DMS79 treated with DMSO at 0.1 percent for 48 hours (cell line): ENCODE measurements around the gene CDKN2B.
A peak's percentile ranks its signal among the peaks of the same experiment; 100 is the strongest.

Experiments used
- DNase-seq: peaks from one replicate; lab custom pipeline; 2025; lab: John Stamatoyannopoulos, UW

CDKN2B gene

DNA sequence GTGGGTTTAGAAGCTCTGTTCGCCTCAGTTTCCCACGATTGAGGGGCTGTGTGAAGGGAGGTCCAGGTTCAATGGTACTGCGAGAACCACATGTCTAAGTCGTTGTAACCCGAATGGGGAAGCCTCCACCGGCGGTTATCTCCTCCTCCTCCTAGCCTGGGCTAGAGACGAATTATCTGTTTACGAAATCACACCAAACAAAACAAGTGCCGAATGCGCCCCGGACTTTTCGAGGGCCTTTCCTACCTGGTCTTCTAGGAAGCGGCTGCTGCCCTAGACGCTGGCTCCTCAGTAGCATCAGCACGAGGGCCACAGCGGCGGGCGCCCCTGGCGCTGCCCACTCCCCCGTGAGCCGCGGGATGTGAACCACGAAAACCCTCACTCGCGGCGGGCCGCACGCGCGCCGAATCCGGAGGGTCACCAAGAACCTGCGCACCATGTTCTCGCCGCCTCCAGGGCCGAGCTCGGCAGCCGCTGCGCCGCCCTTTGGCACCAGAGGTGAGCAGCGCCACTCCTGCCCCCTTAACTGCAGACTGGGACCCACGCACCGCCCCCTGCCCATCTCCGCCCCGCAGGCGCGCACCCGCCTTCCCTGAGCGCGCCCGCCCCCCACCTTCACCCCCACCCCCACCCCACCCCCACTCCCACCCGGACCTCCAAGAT lies 15.1 kb downstream of the CDKN2B start, which contains the start of gene CDKN2A:
TSS of gene CDKN2A (minus strand) at position 500 of the 663 bp plus-strand sequence.
- DNase-seq = peak; percentile 90

DNA sequence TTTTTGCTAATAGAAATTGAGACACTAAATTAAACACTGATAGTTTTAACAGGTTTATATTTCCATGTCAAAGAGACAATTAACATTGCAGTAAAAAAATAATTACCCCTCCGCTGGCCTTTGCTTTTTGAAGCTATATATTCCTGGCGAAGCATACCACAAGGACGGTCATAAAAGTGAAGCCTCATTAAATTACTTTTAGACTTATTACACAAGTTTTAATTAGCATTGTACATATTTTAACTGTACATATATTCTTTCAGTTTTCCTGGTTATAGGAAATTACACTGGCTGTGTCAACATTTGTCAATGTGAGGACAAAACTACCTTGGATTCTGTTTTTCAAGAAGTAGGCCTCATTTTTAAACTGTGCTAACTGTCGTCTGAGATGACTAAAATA lies 16.1 kb downstream of the CDKN2B start:
- DNase-seq = peak; percentile 38

DNA sequence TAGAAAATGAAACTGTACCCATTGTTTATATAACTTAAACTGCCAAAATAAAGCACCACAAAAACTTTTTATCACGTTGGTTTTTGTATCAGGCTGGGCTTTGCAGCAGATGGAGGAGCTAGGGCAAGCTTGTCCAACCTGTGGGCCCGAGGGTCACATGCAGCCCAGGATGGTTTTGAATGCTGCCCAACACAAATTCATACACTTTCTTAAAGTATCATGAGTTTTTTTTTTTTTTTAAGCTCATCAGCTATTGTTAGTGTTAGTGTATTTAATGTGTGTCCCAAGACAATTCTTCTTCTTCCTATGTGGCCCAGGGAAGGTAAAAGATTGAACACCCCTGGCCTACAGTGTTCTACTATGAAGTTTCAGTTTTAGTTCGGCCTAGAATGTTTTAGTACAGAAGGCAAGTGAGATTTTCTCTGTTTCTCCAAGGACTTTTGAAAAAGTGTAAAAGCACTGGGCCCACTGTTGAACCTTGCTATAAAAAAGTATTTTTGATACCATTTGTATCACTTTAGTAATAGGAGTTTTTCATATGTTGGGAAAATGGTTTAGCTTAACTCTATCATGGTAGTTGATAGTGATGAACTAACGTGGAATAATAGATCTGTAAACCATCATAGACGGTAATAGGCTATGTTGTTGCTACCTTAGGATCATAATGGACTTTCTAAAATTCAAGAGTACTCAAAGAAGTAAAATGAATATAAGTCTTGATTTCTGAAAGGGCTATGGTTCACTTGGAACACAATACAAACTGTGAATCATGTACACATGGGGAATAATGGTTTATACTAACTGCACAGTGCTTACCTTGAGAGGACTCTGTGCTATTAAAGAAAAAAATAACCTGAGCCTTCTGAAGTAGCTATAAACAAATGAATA lies 17.8 kb downstream of the CDKN2B start:
- peak; percentile 61 for DNase-seq

DNA sequence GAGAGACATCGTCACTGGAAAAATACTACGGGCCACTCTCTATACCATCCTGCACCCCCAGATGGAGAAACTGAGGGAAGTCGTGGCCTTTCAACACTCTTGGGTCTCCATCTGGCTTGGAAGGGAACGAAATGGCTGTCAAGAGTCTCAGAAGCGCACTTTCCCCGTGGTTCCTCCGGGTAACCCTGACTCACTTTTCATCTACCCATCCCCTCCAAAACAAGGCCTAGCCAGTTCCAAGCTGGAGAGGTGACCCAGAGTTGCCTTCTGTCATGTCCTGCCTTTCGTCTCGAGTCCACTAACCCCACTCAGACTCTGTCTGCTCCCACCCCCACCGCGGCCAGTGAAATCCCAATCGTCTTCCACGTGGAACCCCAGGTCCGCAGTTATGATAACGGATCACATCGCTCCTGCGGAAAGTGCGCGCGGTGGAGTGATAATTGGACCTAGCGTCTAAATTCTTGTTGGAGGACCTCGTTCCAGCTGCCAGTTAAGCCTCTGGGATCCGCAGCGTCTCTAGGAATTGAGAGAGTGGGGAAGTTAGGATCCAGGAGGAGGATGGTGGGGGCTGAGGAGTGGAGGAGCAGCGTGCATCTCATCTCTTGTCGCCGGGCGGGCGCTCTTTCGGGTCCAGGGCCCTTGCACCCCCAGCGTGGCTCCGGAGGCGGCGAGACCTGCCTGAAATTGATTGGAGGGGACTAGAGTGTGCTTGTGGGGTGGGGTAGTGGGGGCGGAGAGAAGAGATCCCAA lies 19.5 kb downstream of the CDKN2B start:
- peak; percentile 57 for DNase-seq

DNA sequence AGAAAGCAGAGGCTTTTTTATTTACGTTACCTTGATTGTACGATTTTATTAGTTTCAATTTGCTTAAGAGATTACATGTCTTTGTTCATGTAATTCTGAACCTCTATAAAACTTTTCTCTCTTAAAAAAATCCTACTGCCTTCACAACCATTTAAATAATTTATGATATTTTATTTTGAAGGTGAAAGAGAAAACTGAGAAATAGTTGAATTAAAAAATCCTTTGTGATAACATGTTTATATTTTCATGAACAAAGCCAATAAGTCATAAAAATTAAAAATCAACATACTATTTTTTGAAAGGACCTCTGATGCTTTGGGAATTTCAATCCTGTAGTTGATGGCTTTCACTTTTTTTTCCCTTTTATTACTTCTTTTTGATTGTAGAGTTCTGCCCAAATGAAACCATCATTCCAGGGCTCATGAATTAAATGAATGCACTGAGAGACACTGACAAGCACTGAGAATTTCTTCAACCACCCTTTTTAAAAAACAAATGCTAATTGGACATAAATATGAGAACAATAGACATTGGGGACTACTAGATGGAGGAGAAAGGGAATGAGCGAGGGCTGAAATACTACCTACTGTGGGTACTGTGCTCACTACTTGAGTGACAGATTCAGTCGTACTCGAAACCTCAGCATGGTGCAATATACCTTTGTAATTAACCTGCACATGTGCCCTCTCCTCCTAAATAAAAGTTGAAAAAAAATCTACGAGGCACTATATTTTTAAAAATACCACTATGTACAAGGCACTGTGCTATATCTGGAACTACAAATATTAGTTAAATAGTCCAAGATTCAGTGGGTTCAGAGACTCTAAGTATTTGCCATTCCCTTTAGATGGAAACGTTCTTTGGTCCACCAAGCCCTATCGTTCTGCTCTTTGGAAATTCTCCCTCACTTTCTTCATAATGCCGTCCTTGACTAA lies 20.8 kb downstream of the CDKN2B start:
- peak; percentile 76 for DNase-seq

DNA sequence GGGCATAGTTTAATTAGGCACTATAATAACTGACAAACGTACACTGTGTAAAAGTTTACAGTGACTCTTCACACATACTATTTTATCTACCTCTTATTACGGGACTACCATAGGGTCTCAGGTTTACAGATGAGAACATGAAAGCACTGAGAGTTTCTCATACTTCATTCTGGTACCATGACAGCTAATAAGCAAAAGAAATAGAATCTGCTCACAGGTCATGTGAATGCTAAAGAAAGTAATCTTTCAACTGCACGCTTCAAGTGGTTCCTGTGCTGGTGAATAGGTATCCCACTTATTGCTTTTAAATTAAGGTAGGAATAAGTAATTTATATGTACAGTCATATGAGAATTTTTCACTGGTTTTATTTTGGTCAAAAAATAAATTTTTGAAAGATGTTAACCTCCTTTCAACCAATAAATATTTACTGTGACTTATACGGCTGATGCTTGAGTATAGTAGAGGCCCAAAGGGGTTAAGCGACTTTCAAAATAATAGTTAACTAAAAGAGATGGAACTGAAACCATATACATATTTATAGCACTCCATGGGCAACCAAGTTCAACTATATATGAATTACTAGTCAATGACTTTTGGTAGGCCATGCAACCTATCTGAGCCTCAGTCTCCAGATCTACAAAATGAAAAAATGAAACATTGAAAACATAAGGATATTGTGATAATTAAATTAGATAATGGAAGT lies 23.0 kb downstream of the CDKN2B start:
- DNase-seq = peak; percentile 53

DNA sequence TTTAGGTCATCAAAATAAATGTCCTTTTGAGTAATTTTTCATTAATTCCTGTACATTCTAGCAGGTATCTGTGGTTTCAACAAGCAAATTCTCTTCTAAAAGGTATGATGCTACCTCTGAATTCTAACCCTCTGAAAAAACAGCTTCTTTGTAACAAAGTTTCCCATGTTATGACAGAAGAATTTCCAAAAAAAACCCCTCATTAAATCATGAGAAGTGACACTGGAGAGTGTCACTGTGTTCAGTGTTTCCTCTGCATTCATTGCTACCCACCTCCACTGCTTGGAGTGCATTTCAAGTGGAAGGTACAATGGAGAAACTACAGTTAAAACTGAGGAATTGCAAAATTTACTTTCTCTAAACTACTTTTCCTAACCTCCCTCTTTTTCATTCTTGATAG lies 25.0 kb downstream of the CDKN2B start:
- DNase-seq = no peak

DNA sequence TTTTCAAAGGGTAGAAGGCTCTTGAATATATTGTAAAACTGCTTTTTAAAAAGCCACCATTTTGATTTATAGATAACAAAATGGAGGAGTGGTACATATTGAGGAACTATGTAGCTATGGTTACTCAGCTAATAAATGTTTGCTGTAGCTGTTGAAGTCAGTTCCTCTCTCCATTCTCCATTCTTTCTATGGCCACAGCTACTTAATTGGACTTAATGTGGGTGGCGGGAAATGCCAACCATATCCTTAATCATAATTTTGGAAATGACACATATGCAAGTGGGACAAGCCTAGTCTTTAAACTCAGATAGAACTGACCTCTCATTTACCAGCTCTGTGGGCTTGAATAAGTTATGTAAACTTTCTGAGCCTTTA lies 25.6 kb downstream of the CDKN2B start:
- no peak for DNase-seq

DNA sequence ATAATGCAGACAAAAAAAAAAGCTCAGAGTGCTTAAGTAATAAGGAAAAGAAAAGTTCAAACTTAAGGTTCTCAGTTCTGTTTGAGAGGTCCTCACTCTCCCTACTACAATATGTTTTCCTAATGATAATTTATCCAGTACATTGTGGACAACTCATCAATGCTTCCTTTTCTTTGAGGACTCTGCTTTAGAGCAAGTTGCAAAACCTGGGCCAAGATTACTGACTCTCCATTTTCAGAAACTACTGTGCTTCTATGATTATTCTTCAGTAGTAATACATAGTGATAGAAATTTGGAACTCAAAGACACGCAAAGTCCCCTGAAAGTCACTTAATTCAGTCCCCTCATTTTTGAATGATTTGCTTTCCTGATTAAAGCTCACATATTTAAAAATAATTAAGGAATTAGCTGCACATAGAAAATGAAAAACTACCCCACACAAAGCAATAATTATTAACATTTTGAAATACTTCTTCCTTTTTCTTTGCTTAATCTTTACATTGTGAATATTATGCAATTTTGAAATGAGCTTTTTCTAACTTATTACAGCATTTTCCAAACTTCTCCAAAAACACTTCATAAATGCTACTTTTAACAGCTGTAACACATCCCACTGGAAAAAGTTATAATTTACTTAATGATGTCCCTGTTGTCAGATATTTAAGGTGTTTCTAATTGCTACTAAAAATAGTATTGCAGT lies 26.1 kb downstream of the CDKN2B start:
- DNase-seq = no peak

DNA sequence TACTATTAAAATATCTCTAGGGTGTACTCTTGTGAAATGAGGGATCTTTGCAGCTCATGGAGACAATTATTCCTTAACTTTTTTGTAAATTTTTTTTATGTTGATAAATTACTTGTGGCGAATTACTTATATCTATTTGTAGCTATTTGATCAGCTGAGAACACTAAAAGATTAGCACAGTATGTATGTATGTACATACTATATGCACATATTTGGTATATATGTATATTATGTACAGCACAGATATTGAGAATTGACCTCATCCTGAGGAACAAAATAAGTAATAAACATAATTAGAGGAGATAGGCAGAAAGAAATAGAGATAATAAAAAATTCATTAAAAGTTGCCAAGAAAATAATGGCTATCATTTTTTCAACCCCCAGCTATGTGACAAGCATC lies 26.7 kb downstream of the CDKN2B start:
- no peak for DNase-seq

DNA sequence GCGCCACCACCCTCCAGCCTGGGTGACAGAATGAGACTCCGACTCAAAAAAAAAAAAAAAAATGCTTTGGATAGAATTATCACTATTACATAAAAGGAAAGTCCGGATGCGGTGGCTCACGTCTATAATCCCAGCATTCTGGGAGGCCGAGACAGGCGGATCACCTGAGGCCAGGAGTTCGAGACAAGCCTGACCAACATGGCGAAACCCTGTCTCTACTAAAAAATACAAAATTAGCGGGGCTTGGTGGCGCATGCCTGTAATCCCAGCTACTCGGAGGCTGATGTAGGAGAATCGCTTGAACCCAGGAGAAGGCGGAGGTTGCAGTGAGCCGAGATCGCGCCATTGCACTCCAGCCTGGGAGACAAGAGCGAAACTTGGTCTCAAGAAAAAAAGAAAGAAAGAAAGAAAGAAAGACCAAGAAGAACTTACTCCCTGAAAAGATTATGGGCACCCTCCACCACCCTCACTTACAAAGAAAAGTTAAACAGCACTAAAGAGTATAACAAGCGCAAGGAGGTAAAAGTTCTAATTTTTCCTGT lies 32.7 kb downstream of the CDKN2B start:
- no peak for DNase-seq

DNA sequence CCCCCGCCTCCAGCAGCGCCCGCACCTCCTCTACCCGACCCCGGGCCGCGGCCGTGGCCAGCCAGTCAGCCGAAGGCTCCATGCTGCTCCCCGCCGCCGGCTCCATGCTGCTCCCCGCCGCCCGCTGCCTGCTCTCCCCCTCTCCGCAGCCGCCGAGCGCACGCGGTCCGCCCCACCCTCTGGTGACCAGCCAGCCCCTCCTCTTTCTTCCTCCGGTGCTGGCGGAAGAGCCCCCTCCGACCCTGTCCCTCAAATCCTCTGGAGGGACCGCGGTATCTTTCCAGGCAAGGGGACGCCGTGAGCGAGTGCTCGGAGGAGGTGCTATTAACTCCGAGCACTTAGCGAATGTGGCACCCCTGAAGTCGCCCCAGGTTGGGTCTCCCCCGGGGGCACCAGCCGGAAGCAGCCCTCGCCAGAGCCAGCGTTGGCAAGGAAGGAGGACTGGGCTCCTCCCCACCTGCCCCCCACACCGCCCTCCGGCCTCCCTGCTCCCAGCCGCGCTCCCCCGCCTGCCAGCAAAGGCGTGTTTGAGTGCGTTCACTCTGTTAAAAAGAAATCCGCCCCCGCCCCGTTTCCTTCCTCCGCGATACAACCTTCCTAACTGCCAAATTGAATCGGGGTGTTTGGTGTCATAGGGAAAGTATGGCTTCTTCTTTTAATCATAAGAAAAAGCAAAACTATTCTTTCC lies 34.2 kb downstream of the CDKN2B start:
- DNase-seq = peak; percentile 90

DNA sequence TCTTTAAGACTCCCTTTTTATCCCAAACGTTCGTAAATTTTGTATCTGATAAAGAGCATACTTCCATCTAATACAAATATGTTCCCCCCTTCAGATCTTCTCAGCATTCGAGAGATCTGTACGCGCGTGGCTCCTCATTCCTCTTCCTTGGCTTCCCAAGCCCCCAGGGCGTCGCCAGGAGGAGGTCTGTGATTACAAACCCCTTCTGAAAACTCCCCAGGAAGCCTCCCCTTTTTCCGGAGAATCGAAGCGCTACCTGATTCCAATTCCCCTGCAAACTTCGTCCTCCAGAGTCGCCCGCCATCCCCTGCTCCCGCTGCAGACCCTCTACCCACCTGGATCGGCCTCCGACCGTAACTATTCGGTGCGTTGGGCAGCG lies 34.8 kb downstream of the CDKN2B start:
- DNase-seq = peak; percentile 57

DNA sequence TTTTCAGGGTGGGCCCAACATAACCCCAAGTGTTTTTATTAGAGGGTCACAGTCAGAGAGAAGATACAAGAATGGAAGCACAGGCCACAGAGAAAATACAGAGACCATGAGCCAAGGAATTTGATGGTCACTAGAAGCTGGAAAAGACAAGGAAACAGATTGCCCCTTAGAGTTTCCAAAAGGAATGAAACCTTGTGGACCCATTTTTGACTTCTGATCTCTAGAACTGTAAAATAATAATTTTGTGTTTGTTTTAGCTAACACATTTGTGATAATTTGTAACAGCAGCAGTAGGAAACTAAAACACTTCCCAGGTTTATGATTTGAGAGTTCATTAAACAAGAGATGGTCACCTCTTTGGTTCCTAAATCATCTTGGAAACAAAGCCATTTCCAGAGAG lies 36.7 kb downstream of the CDKN2B start:
- DNase-seq = no peak

DNA sequence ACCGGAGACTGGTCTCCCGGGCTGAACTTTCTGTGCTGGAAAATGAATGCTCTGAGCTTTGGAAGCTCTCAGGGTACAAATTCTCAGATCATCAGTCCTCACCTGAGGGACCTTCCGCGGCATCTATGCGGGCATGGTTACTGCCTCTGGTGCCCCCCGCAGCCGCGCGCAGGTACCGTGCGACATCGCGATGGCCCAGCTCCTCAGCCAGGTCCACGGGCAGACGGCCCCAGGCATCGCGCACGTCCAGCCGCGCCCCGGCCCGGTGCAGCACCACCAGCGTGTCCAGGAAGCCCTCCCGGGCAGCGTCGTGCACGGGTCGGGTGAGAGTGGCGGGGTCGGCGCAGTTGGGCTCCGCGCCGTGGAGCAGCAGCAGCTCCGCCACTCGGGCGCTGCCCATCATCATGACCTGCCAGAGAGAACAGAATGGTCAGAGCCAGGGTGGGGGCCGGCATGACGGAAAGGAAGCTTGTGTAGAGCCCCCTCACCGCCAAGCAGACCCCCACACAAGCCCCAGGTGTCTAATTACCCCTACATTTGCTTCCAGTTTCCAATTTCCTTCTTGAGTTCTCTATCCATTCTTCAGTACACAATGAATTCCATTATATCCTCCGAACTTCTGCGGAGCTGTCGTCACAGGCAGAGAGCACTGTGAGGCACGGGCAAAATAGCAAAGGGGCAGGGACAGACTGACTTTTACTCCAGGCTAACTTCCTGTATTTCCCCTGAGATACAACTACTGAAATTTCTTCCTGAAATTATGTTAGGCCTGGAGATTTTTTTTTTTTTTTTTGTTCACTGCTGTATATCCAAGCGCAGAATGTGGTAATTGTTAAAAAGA lies 38.1 kb downstream of the CDKN2B start:
- no peak for DNase-seq

DNA sequence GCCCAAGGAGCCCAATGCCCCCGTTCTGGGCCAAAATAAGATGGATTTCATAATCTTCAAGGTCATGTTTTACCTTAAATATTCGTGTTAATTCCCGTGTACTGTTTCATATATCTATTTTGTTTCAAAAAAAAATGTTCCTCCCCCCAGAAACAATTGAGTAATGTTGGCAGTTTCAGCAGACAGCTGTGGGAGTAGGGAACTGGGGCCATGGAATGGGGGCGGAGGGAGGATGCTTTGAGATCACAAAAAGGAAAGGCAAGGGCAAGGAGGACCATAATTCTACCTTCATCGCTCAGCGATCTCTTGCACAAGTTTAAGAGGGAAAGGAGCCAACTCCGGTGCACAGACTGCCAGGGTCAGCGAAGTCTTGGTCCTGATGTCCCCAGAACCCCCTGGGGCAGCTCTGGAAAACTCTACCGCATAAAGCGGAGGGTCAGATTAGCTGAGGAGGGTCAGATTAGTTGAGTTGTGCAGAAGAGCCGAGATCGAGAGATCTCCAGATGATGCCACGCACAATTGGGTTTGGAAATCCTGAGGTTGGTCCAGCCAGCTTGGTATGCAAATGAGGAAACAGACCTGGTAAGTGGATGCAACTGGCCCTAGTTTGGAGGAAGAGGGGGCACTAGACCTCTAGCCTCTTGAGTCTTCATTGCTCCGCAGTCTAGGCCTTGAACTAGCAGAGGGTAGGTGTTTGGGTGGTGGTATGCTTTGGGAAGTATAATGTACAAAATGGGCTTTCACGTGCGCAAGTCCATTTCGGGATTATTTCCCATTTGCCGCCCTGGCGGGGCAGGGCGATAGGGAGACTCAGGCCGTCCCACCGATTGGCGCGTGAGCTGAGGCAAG lies 38.9 kb downstream of the CDKN2B start:
- DNase-seq = no peak
